ENCODE data around the gene SMIM9.
A peak's percentile ranks its signal among the peaks of the same experiment; 100 is the strongest.

The SMIM9 gene

GRCh38 chrX:154815274-154815818 lies 19.1 kb downstream of the SMIM9 start:
- DNase-seq (ENCODE audit: low read depth in 2 of 2): no peak

- no peak for DNase-seq (ENCODE audit: low read depth in 2 of 2)
Observed at GRCh38 chrX:154813801-154814200, 20.7 kb downstream of the SMIM9 start.

GRCh38 chrX:154812341-154813101 lies 21.9 kb downstream of the SMIM9 start:
- DNase-seq (ENCODE audit: low read depth in 2 of 2): no peak

- DNase-seq (ENCODE audit: low read depth in 2 of 2): no peak
Observed at GRCh38 chrX:154809939-154810665, 24.4 kb downstream of the SMIM9 start.

GRCh38 chrX:154806837-154807501 lies 27.5 kb downstream of the SMIM9 start:
- no peak for DNase-seq (ENCODE audit: low read depth in 2 of 2)

GRCh38 chrX:154805696-154806091 lies 28.8 kb downstream of the SMIM9 start:
- DNase-seq (ENCODE audit: low read depth in 2 of 2): no peak

GRCh38 chrX:154804957-154805695 lies 29.3 kb downstream of the SMIM9 start, which contains the start of gene MPP1:
Gene MPP1, minus strand, starts transcription at chrX:154805485. Its CDS starts 112 bp downstream, at chrX:154805373.
- DNase-seq (ENCODE audit: low read depth in 2 of 2): peak; percentile 51 to 61

GRCh38 chrX:154804261-154804956 lies 30.1 kb downstream of the SMIM9 start:
- DNase-seq (ENCODE audit: low read depth in 2 of 2): no peak

GRCh38 chrX:154802947-154803346 lies 31.5 kb downstream of the SMIM9 start:
- DNase-seq (ENCODE audit: low read depth in 2 of 2): no peak

- no peak for DNase-seq (ENCODE audit: low read depth in 2 of 2)
Observed at GRCh38 chrX:154800478-154801210, 33.8 kb downstream of the SMIM9 start.

GRCh38 chrX:154799556-154800348 lies 34.7 kb downstream of the SMIM9 start:
- no peak for DNase-seq (ENCODE audit: low read depth in 2 of 2)

- no peak for DNase-seq (ENCODE audit: low read depth in 2 of 2)
Observed at GRCh38 chrX:154797006-154797405, 37.5 kb downstream of the SMIM9 start.

- DNase-seq (ENCODE audit: low read depth in 2 of 2): no peak
Observed at GRCh38 chrX:154795016-154795415, 39.4 kb downstream of the SMIM9 start.

GRCh38 chrX:154793084-154793795 lies 41.2 kb downstream of the SMIM9 start:
- DNase-seq (ENCODE audit: low read depth in 2 of 2): no peak

GRCh38 chrX:154791939-154792338 lies 42.5 kb downstream of the SMIM9 start:
- no peak for DNase-seq (ENCODE audit: low read depth in 2 of 2)

GRCh38 chrX:154791467-154791866 lies 43.0 kb downstream of the SMIM9 start:
- DNase-seq (ENCODE audit: low read depth in 2 of 2): no peak

- no peak for DNase-seq (ENCODE audit: low read depth in 2 of 2)
Observed at GRCh38 chrX:154785716-154786115, 48.7 kb downstream of the SMIM9 start.

GRCh38 chrX:154784149-154784995 lies 50.1 kb downstream of the SMIM9 start:
- no peak for DNase-seq (ENCODE audit: low read depth in 2 of 2)

Measured in activated CD4-positive, alpha-beta T cell treated with anti-CD3 and anti-CD28 coated beads for 24 hours (primary cell).